HG03439 (cell line): ENCODE measurements around the gene ADGRD1.

Source experiments
- ATAC-seq: cut with Tn5 transposase; IDR thresholded peaks from one replicate; pipeline ENCODE4 v1.9.1; 2021; ENCODE audit warnings: mild to moderate bottlenecking, moderate library complexity; ENCODE audit not compliant: unreplicated experiment

The ADGRD1 gene

DNA sequence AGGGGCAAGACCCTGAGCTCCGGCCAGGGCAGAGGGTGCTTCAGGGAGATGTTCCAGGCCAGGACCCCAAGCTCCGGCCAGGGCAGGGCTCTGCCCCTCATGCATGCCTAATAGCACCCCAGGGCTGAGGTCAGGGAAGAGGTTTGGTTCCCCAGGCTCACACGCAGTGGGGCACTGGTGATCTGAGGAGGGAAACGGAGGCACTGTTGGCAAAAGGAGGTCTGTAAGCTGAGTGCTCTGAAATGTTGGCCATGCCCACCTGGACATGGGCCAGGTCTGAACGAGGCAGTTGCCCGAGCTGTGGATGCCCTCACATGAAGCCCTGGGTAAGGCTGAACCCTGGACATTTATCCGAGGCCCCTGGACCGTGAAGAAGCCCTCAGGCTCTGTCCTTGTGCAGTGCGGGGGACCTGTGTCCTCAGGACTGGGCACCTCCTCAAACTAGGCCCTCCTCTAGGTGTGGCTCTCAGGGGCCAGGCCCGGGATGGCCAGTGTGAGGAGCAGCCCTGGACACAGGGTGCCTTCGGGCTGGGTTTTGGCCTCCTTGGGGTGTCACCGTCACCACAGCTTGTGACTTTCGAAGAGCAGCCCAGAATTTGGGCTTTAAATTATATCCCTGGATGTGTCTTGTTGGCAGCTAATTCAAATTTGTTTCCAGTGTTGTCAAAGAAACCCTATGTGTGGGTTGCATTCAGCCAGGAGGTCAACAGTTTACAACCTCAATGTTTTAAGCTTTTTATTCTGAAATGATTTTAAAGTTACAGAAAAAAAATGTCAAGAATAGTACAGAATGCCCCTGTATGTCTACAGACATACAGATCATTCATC lies 66.8 kb downstream of the ADGRD1 start:
- ATAC-seq: no peak

GRCh38 chr12:131021154-131021541 lies 67.4 kb downstream of the ADGRD1 start:
- no peak for ATAC-seq

DNA sequence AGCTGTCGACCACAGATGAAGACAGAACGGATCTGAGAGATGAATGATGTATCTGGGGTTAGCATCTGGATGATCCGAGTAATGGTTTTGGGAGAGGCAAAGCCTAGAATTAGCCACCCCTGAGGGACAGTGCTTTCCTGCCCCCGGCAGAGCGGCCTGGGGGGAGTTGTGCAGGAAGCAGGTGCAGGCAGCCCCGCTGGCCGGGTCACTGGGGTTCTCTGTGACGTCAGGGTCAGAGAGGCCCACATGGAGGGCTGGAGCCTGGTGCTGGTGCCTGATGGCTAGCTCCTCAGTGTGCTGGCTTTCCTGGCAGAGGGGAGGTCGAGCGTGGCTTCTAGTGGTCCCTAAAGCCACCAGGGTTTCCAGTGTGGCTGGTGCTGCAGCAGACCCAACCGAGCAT lies 70.3 kb downstream of the ADGRD1 start:
- ATAC-seq: no peak

DNA sequence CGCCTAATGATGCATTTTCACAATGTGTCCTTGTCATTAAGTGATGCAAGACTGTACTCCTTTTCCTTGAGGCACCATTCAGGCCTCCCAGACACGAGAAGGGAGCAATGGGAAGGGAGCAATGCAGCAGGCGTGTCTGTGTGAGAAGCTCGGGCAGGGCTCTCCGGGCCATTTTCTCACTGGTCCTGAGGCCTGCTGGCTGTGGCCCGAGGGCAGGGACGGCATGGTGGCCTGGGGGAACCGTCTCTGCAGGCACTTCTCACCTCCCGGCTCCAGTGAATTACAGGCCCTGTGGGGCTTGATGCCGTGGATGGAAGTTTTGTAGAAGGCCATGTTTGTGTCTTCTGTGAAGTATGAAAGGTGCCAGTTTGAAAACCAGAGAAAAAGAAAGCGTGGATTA lies 71.0 kb downstream of the ADGRD1 start:
- ATAC-seq: no peak

- ATAC-seq: no peak
Observed at GRCh38 chr12:131025234-131025633, 71.5 kb downstream of the ADGRD1 start.

GRCh38 chr12:131025939-131026702 lies 72.4 kb downstream of the ADGRD1 start:
- no peak for ATAC-seq

DNA sequence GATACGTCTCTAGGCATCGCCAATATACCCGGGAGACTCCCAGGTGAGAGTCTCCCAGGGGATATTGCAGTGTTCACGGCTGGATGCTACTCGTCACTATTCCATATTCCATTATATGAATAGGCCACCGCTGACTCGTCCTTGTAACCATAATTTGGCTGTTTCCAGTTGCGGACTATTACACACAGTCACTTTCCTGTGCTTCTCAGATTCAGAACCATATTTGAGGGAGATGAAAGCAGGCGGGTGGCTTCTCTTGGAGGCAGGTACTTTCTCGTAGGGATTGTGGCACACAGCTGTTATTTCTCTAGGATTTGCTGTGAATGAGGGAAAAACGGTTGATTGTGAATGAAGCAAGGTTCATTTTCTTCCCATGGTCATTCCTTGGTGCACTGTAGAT lies 73.0 kb downstream of the ADGRD1 start:
- ATAC-seq: no peak

GRCh38 chr12:131027264-131027663 lies 73.6 kb downstream of the ADGRD1 start:
- no peak for ATAC-seq

DNA sequence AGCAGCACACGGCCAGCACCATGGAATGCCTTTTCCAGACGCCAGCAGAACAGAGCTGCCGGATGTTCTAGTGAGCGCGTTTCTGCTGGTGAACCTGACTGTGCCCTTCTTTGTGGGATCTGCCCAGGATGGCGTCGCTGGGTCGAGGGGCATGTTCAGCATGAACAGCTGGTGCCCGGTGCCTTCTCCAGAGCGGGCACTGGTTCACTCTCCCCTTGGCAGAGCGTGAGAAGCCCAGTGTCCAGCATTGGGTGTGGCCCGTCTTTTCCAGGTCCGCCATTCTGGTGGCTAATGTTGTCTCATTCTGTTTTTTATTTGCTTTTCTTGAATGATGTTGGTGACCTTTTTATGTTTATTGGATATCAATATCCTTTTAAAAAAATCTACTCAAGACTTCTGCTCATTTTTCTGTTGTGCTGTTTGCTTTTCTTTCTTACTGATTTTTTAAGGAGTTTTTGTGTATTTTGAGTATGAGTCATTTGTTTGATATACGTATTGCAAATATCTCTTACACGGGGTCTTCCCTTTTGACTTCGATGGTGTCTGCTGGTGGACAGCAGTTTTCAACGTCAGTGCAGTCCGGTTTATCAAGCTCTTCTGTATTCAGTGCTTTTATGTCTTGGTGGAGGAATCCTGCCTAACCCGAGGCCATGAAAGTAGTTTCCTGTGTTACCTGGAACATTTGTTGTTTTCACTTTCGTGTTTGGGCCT lies 74.3 kb downstream of the ADGRD1 start:
- no peak for ATAC-seq

DNA sequence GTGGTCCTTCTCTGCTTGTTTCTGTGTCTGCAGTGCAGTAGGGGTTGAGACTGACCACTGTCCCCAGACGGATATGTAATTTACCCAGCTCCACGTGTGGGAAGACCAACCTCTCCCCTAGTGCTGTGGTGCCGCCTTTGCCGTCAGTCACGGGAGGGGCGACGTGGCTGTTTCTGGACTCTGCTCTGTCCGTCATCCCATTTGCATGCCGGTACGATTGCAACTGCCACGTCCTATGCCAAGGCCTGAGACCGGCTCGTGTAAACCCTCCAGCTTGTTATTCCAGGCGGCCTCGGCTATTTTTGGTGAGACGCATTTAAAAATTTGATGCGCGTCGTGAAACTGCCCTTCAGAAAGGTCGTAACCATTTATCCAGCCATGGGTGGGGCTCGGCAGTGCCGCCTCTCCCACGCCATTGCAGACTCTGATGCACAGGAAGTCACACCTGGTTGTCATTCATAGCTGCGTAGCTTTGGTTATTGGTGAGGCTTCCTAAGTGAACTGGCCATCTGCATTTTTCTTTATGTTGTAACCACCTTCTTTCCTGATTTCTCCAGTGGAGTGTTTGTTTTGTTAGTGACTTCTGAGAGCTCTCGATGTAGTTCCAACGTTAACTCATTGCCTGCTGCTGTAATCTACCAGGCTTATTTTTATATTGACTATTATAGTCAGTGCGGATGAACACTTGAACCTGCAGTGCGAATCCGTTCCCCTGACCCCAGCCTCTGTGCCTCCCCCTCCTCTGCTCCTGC lies 75.1 kb downstream of the ADGRD1 start:
- ATAC-seq: no peak

GRCh38 chr12:131030472-131031328 lies 77.0 kb downstream of the ADGRD1 start:
- no peak for ATAC-seq

- ATAC-seq: no peak
Observed at GRCh38 chr12:131032082-131032750, 78.5 kb downstream of the ADGRD1 start.

DNA sequence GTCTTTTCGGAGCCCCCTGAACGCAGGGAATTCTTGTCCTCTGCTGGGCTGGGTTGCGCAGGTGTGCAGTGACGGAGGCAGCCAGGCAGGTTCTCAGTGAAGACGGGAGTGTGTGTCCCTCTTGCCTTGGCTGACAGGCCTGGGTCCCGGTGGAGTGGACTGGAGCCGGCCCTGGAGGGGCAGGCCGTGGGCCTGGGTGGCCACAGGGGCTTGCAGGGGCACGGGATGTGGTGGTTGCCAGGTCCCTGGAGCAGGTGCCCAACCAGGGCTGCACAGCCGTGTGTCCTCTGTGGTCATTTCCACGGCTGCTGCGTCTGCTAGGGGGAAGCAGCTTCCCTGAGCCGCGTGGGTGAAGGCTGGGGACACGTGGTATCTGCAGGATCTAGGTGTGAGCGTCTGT lies 79.8 kb downstream of the ADGRD1 start:
- ATAC-seq: no peak

DNA sequence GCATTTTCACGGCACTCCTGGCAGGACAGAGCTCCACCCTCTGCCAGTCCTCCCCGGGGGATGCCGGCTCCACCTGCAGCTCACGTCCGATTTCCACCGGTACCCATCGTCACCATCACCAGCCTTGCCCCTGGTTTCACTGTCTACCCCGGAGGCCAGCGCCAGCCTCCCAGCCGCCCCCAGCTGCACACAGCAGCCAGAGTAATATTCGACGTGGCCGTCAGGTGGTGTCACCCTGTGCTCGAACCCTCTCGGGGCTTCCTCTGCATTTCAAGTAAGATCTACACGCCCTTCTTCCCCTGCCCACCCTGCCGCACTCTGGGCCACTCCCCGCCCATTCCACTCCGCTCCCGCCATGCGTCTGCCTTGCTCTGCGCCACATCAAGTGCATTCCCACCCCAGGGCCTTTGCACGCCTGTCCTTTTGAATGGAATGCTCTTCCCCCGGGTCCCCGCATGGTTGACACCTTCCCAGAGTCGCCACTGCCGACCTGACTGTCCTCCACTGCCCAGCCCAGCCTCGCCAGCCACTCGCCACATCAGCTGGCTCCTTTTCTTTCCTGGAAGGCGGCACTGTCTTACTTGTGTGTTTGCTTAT lies 80.3 kb downstream of the ADGRD1 start:
- ATAC-seq: no peak

GRCh38 chr12:131034631-131035244 lies 81.0 kb downstream of the ADGRD1 start:
- ATAC-seq: peak; percentile 29

DNA sequence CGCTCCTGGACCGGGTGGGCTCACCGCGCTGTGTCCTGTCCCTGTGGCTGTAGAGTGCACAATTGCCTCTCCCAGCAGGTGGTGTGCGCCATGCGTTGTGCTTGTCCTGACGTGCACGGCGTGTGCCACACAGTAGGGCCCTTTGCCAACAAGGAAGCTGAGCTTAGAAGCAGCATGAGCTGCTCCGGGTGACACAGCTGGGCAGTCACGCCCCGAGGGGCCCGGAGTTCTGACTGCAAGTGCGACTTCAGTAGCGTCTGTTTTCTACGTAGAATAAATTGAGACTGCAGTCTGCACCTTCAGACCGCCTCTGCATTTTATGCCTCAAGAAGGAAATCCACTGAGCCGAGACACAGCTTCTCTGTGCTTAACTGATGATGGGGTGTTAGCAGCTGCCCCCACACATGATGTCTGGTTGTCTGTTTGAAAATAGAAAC lies 81.6 kb downstream of the ADGRD1 start:
- ATAC-seq: peak; percentile 67

GRCh38 chr12:131038159-131038558 lies 84.5 kb downstream of the ADGRD1 start:
- ATAC-seq: no peak
